SK-N-SH (cell line): ENCODE measurements around the gene SEC14L1. TPM values are rescaled to one million over a fixed set of nuclear protein-coding genes. Genes with fewer than 3 reads are reported as not detected.

Experiments
- CTCF ChIA-PET: fragments of 300-600, 350-600 bp; formaldehyde crosslinking; extraction: SDS; loops from one replicate; lab custom pipeline; 2021; lab: Yijun Ruan, JAX
- POLR2A ChIA-PET: fragments of 350-600 bp; sonication (Branson Sonifier 250); formaldehyde crosslinking; extraction: SDS; loops from one replicate; lab custom pipeline; 2020; ENCODE audit warnings: antibody characterized with exemption, inconsistent platforms; lab: Yijun Ruan, JAX
- DNase-seq: peaks from one replicate; pipeline ENCODE4 v3.0.0; 2012
- H2AFZ ChIP-seq: fragments of 200-600 bp; sonication (generic); 2 replicates; pipeline ENCODE4 v1.8.1; 2016; ENCODE audit warnings: antibody characterized with exemption, mild to moderate bottlenecking, low read depth
- H3F3A ChIP-seq: fragments of 200-600 bp; sonication (generic); replicated peaks from 2 replicates; pipeline ENCODE3; 2016; ENCODE audit warnings: antibody characterized with exemption, mild to moderate bottlenecking; ENCODE audit not compliant: insufficient read depth
- H3K27ac ChIP-seq, 2 experiments: fragments of 200-500 bp in 1 of 2; fragments of 200-600 bp in 1 of 2; sonication (Bioruptor generic) in 1 of 2; sonication (generic), shearing (Covaris generic) in 1 of 2; 2 replicates each; pipeline versions ENCODE4 v1.5.1 to v1.6.1; 2014 to 2016; ENCODE audit warnings: low read depth in 2 of 2, inconsistent platforms in 1 of 2, low read length in 1 of 2, mild to moderate bottlenecking in 1 of 2, mixed read lengths in 1 of 2
- H3K27me3 ChIP-seq: fragments of 200-600 bp; sonication (generic), shearing (Covaris generic); 2 replicates; pipeline ENCODE4 v1.6.1; 2016; ENCODE audit warnings: mixed run types; ENCODE audit not compliant: insufficient read depth
- H3K36me3 ChIP-seq, 2 experiments: fragments of 200-500 bp in 1 of 2; fragments of 200-600 bp in 1 of 2; sonication (Bioruptor generic) in 1 of 2; sonication (generic) in 1 of 2; replicated peaks in 1 of 2; 2 replicates each; pipeline versions ENCODE3 to v1.5.1; 2014 to 2016; ENCODE audit warnings: low read length in 1 of 2, mild to moderate bottlenecking in 1 of 2; ENCODE audit not compliant: insufficient read depth in 2 of 2, control insufficient read depth in 1 of 2
- H3K4me1 ChIP-seq, 2 experiments: fragments of 200-500 bp in 1 of 2; fragments of 200-600 bp in 1 of 2; sonication (Bioruptor generic) in 1 of 2; sonication (generic), shearing (Covaris generic) in 1 of 2; 2 replicates each; pipeline versions ENCODE4 v1.5.1 to v1.6.1; 2014 to 2016; ENCODE audit warnings: low read depth in 1 of 2, low read length in 1 of 2, mixed run types in 1 of 2; ENCODE audit not compliant: insufficient read depth in 2 of 2, control insufficient read depth in 1 of 2
- H3K4me2 ChIP-seq: fragments of 200-600 bp; sonication (generic), shearing (Covaris generic); 2 replicates; pipeline ENCODE4 v1.6.1; 2017; ENCODE audit warnings: mixed run types
- H3K4me3 ChIP-seq, 2 experiments: fragments of 200-500 bp in 1 of 2; fragments of 200-600 bp in 1 of 2; sonication (Bioruptor generic) in 1 of 2; sonication (generic), shearing (Covaris generic) in 1 of 2; 2 replicates each; pipeline versions ENCODE4 v1.5.1 to v1.8.1; 2014 to 2016; ENCODE audit warnings: low read depth in 2 of 2, inconsistent platforms in 1 of 2, low read length in 1 of 2, mild to moderate bottlenecking in 1 of 2, mixed read lengths in 1 of 2, moderate library complexity in 1 of 2
- H3K79me2 ChIP-seq: fragments of 200-600 bp; sonication (generic); 2 replicates; pipeline ENCODE4 v1.8.1; 2017; ENCODE audit warnings: mild to moderate bottlenecking; ENCODE audit not compliant: insufficient read depth
- H3K9ac ChIP-seq: fragments of 200-600 bp; sonication (generic); 2 replicates; pipeline ENCODE4 v1.6.1; 2017; ENCODE audit warnings: mixed run types
- H3K9me2 ChIP-seq: fragments of 200-600 bp; sonication (generic); 2 replicates; pipeline ENCODE4 v1.6.1; 2017; ENCODE audit warnings: mixed run types
- H3K9me3 ChIP-seq: fragments of 200-600 bp; sonication (generic); 2 replicates; pipeline ENCODE4 v1.6.1; 2017; ENCODE audit warnings: mixed run types, mild to moderate bottlenecking, moderate library complexity
- H4K20me1 ChIP-seq: fragments of 200-600 bp; sonication (generic); 2 replicates; pipeline ENCODE4 v1.6.1; 2017; ENCODE audit warnings: mild to moderate bottlenecking, mixed run types; ENCODE audit not compliant: insufficient read depth
- CHD2 ChIP-seq: fragments of 150-350 bp; IDR thresholded peaks from 2 replicates; pipeline ENCODE4 v1.6.1; 2018; ENCODE audit warnings: low read length; ENCODE audit not compliant: partially characterized antibody
- EP300 ChIP-seq, 2 experiments: IDR thresholded peaks; 2 replicates each; pipeline versions ENCODE4 v1.4.0 to v1.6.1; 2012; ENCODE audit warnings: borderline replicate concordance in 1 of 2, low read depth in 1 of 2, low read length in 1 of 2
- FOXM1 ChIP-seq: IDR thresholded peaks from 2 replicates; pipeline ENCODE4 v1.4.0; 2012; ENCODE audit warnings: low read depth, mild to moderate bottlenecking
- GATA2 ChIP-seq: sonication (generic); formaldehyde crosslinking; IDR thresholded peaks from 2 replicates; pipeline ENCODE4 v1.5.0; 2020; ENCODE audit warnings: mild to moderate bottlenecking, missing genetic modification reagents
- MEF2A ChIP-seq: IDR thresholded peaks from 2 replicates; pipeline ENCODE4 v1.4.0; 2012; ENCODE audit warnings: low read depth, borderline replicate concordance
- MXI1 ChIP-seq: IDR thresholded peaks from 2 replicates; pipeline ENCODE4 v1.6.1; 2012; ENCODE audit warnings: mild to moderate bottlenecking, low read depth, low read length, improper control_type of control experiment
- POLR2AphosphoS5 ChIP-seq: IDR thresholded peaks from 2 replicates; pipeline ENCODE4 v1.6.1; 2012; ENCODE audit warnings: low read depth, low read length
- RAD21 ChIP-seq: IDR thresholded peaks from 2 replicates; pipeline ENCODE4 v1.6.1; 2012; ENCODE audit warnings: mild to moderate bottlenecking, low read length
- SIN3A ChIP-seq: IDR thresholded peaks from 2 replicates; pipeline ENCODE4 v1.6.1; 2012; ENCODE audit warnings: low read depth, mild to moderate bottlenecking, low read length, moderate library complexity, borderline replicate concordance
- SMC3 ChIP-seq: IDR thresholded peaks from 2 replicates; pipeline ENCODE4 v1.6.1; 2012; ENCODE audit warnings: low read depth, low read length, improper control_type of control experiment
- TAF1 ChIP-seq: IDR thresholded peaks from 2 replicates; pipeline ENCODE4 v1.6.1; 2012; ENCODE audit warnings: low read depth, mild to moderate bottlenecking, low read length, moderate library complexity, borderline replicate concordance
- YY1 ChIP-seq: IDR thresholded peaks from 2 replicates; pipeline ENCODE4 v1.4.0; 2012; ENCODE audit warnings: low read depth, mild to moderate bottlenecking
- WGBS: methylation state at CpG from one replicate; pipeline ENCODE4 v1.1.6; 2017; ENCODE audit warnings: low lambda C conversion rate; 5-methylcytosine and 5-hydroxymethylcytosine counted together
- polyA plus RNA-seq, 3 experiments: library from polyadenylated mRNA; depleted of rRNA; stranded (reverse); fragments of >200 nt; gene quantifications; 2 replicates each; pipeline ENCODE4 v1.2.3, GENCODE V29; 2012
- TF ChIP-seq, protein P1 (sequence below): IDR thresholded peaks from 2 replicates; pipeline ENCODE4 v1.4.0; 2012; ENCODE audit warnings: low read depth, borderline replicate concordance
- TF ChIP-seq, protein P2 (sequence below): fragments of 150-350 bp; IDR thresholded peaks from 2 replicates; pipeline ENCODE4 v1.6.1; 2016; ENCODE audit warnings: mild to moderate bottlenecking, low read depth, low read length
- TF ChIP-seq, protein P3 (sequence below): IDR thresholded peaks from 2 replicates; pipeline ENCODE4 v1.4.0; 2012; ENCODE audit warnings: low read depth, borderline replicate concordance
- TF ChIP-seq, protein P4 (sequence below): IDR thresholded peaks from 2 replicates; pipeline ENCODE4; 2012
- TF ChIP-seq, protein P5 (sequence below): IDR thresholded peaks from 2 replicates; pipeline ENCODE4 v1.4.0; 2012; ENCODE audit warnings: low read depth

SEC14L1 gene
- polyA plus RNA-seq, 1 of the 3 experiments (the other 2 are of a cell fraction): 62.4 TPM

DNA sequence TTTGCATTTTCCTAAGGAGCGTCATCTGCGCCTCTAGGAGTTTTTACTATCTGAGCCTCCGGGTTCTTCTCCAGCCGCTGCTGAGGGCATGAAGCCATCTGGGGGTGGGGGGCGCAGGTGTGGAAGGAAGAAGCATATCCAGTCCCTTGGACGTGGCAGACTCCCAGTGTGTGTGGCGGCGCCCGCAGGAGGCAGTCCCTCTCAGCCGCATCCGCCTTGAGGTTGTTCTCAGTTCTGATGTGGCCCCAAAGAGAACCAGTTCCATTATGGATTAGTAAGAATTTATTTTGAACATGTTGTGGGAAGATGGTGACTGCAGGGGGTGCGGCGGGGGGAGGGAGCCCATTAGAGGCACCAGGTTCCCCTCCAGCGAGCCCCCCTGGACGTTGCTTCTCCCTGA is 100.2 kb downstream of the SEC14L1 start:
- peaks cover 8% of the 10 kb centered on the region for H3F3A ChIP-seq
- H3K4me2 ChIP-seq: no peak overlapping the region
- no peak overlapping the region for H2AFZ ChIP-seq
- no peaks in the 10 kb centered on the region for H3K27me3 ChIP-seq
- H4K20me1 ChIP-seq: no peaks in the 10 kb centered on the region
- no peaks in the 10 kb centered on the region for H3K36me3 ChIP-seq
- no peaks in the 10 kb centered on the region for H3K79me2 ChIP-seq
- TF ChIP-seq, protein P1, sequence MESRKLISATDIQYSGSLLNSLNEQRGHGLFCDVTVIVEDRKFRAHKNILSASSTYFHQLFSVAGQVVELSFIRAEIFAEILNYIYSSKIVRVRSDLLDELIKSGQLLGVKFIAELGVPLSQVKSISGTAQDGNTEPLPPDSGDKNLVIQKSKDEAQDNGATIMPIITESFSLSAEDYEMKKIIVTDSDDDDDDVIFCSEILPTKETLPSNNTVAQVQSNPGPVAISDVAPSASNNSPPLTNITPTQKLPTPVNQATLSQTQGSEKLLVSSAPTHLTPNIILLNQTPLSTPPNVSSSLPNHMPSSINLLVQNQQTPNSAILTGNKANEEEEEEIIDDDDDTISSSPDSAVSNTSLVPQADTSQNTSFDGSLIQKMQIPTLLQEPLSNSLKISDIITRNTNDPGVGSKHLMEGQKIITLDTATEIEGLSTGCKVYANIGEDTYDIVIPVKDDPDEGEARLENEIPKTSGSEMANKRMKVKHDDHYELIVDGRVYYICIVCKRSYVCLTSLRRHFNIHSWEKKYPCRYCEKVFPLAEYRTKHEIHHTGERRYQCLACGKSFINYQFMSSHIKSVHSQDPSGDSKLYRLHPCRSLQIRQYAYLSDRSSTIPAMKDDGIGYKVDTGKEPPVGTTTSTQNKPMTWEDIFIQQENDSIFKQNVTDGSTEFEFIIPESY: no peak
- TF ChIP-seq SIN3A: no peak
- no peak for TF ChIP-seq MXI1
- no peak for TF ChIP-seq POLR2AphosphoS5
- TF ChIP-seq GATA2 (CRISPR knock-in tag): no peak
- no peak for TF ChIP-seq CHD2
- no peak for TF ChIP-seq YY1
- no peak for TF ChIP-seq EP300 (IDR thresholded peaks at IDR 0.05; ENCODE audit: borderline replicate concordance in 1 of 2, low read depth in 1 of 2, low read length in 1 of 2)
- TF ChIP-seq, protein P2, sequence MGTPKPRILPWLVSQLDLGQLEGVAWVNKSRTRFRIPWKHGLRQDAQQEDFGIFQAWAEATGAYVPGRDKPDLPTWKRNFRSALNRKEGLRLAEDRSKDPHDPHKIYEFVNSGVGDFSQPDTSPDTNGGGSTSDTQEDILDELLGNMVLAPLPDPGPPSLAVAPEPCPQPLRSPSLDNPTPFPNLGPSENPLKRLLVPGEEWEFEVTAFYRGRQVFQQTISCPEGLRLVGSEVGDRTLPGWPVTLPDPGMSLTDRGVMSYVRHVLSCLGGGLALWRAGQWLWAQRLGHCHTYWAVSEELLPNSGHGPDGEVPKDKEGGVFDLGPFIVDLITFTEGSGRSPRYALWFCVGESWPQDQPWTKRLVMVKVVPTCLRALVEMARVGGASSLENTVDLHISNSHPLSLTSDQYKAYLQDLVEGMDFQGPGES: no peak
- TF ChIP-seq, all 33 proteins: peak for 0
- Histone ChIP-seq H3K4me1 (peaks cover 1 to 3% of the 10 kb centered on the region in 2 experiments; a peak in 2 of 4 replicates), H3K9ac (no peak overlapping the region), H3K9me2 (no peaks in the 10 kb centered on the region), H3K4me3 (no peak overlapping the region), H3K9me3 (no peaks in the 10 kb centered on the region), H3K27ac (no peak overlapping the region)
- WGBS: 92% methylated on average over 15 of the region's 15 CpGs
- POLR2A ChIA-PET: no interaction called here
- CTCF ChIA-PET: interaction anchor here (1.1 kb wide), 2 partner anchors 154 to 373 kb away, joined by 3 to 4 read pairs; partner anchors contain the start of gene MGAT5B
- DNase-seq: no peak

DNA sequence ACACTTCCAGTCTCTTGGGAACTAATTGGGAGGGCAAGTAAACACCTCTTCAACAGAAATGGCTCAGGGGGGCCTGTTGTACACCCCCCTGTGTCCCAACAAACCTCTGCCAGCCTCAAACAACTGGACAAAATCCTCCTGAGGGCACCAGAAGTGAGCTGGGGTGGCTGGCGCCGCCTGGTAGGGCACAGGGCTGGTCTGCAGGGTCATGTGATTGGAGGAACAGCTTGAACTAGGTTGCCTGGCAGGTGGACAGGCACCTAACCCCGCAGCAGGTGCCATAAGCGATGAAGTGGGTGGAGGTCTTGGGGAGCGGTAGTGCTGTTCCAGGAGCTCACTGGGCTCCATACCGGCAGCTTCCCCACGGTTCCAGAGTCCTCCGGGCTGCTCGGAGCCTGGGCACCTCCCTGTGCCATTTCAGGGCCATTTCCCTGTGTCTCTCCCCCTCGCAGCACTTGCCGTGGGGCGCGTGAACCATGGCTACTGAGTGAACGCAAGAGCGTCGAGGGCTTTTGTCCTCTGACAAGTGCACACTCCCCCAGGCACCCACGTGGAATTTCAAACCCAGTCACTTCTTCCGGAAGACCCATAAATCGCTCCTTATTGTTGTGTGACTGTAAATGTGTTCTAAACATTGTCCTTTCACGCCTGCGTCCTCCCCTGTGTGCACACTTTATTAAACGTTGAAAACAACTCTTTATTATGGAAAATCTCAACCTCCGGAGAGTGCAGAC is 101.5 kb downstream of the SEC14L1 start:
- Histone ChIP-seq H3K4me2 (no peak overlapping the region), H3K9me2 (no peaks in the 10 kb centered on the region), H3K36me3 (no peaks in the 10 kb centered on the region), H3K9me3 (no peaks in the 10 kb centered on the region), H3K27ac (no peak overlapping the region), H3K4me3 (no peak overlapping the region), H3K27me3 (no peaks in the 10 kb centered on the region), H3F3A (peaks cover 8% of the 10 kb centered on the region), H4K20me1 (no peaks in the 10 kb centered on the region), H3K79me2 (no peaks in the 10 kb centered on the region), H2AFZ (no peak overlapping the region), H3K9ac (no peak overlapping the region), H3K4me1 (peaks cover 0 to 8% of the 10 kb centered on the region in 2 experiments; a peak in 1 of 4 replicates)
- CTCF ChIA-PET: interaction anchor here (0.5 to 3.2 kb wide), 6 partner anchors 14 to 375 kb away, joined by 3 to 29 read pairs (median 3); no protein-coding TSS in a partner anchor
- 80% methylated on average over 23 of the region's 23 CpGs for WGBS
- no peak for DNase-seq
- TF ChIP-seq SMC3 (no peak), TAF1 (no peak), MEF2A (no peak), RAD21 (peak; percentile 34; the same call in 1 of the 2 replicates), CHD2 (no peak), FOXM1 (no peak)
- TF ChIP-seq, protein P3, sequence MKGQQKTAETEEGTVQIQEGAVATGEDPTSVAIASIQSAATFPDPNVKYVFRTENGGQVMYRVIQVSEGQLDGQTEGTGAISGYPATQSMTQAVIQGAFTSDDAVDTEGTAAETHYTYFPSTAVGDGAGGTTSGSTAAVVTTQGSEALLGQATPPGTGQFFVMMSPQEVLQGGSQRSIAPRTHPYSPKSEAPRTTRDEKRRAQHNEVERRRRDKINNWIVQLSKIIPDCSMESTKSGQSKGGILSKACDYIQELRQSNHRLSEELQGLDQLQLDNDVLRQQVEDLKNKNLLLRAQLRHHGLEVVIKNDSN: 0 out of 2 replicates have a peak, but pooled peaks have one; percentile 21
- TF ChIP-seq, protein P4, sequence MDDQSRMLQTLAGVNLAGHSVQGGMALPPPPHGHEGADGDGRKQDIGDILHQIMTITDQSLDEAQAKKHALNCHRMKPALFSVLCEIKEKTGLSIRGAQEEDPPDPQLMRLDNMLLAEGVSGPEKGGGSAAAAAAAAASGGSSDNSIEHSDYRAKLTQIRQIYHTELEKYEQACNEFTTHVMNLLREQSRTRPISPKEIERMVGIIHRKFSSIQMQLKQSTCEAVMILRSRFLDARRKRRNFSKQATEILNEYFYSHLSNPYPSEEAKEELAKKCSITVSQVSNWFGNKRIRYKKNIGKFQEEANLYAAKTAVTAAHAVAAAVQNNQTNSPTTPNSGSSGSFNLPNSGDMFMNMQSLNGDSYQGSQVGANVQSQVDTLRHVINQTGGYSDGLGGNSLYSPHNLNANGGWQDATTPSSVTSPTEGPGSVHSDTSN: no peak
- TF ChIP-seq, protein P5, sequence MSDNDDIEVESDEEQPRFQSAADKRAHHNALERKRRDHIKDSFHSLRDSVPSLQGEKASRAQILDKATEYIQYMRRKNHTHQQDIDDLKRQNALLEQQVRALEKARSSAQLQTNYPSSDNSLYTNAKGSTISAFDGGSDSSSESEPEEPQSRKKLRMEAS: no peak
- TF ChIP-seq, protein P2: no peak
- POLR2A ChIA-PET: no interaction called here
